ENCODE results near the gene GALNT9. TPM values are rescaled to one million over a fixed set of nuclear protein-coding genes. Genes with fewer than 3 reads are reported as not detected.
"Not testable (repeated sequence)": the region's sequence is repeated elsewhere in the genome, so short reads cannot be mapped to it uniquely, and the experiment has no call there.

GALNT9 gene
- polyA plus RNA-seq, 4 donors, result 8.7 to 11.7 (median 10.2) TPM

GRCh38 chr12:132316497-132317232 is 12.7 kb downstream of the GALNT9 start:
- no peak for DNase-seq (ENCODE audit: low read depth in 4 of 4, low spot score in 2 of 4)

- no peak for DNase-seq (ENCODE audit: low read depth in 4 of 4, low spot score in 2 of 4)
These were observed 13.4 kb downstream of the GALNT9 start for GRCh38 chr12:132315951-132316350.

DNA sequence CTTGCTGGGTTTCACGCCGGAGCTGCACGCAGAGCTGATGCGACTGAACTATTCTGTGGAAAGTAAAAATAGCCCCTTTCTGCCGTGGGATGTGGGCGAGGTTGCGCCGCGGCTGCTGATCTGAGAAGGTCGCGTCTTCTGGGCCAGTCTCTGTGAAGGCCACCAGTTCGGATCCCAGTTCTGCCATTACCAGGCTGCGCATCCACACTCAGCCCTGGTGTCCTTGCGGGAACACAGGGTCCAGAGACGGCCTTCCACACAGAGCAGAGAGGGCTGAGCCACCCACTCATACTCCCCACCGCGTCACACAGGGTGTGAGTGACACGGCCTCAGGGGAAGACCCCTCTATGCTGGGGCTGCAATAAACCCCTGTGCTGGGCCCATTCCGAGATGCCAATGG is 13.9 kb downstream of the GALNT9 start:
- DNase-seq (ENCODE audit: low read depth in 4 of 4, low spot score in 2 of 4), result no peak

DNA sequence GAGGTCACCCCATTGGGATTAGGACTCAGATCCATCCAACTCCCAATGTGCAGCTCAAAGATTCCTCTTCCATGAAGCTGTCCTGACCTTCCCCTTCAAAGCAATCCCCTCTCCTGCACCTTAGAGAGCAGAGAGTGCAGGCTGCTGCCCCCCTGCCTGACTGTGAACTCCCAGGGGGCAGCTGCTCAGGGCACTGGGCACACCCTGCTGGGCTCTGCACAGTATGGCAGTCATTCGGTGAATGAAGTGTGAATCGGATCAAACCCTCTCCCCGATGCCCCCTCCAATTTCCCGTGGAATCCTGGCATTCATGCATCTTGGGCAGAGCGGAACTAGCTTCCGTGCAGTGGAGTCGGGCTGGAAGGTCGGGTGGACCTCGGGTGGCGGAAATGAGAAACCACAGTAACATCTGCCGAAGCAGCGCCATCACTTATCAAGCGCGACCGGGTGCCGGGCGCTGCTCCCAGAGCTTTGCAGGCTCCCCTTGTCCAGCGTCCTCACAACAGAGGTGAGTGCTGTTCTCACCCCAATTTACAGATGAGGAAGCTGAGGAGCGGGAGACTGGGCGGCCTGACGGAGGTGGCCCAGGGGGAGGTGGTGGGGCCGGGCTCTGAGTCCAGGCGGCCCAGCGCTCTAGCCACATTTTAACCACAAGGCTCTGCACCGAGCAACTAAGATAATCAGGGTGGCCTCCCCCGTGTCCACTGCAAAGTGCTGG is 14.7 kb downstream of the GALNT9 start:
- DNase-seq (ENCODE audit: low read depth in 4 of 4, low spot score in 2 of 4), result no peak

GRCh38 chr12:132314035-132314434 is 15.4 kb downstream of the GALNT9 start:
- DNase-seq (ENCODE audit: low read depth in 4 of 4, low spot score in 2 of 4), result no peak

DNA sequence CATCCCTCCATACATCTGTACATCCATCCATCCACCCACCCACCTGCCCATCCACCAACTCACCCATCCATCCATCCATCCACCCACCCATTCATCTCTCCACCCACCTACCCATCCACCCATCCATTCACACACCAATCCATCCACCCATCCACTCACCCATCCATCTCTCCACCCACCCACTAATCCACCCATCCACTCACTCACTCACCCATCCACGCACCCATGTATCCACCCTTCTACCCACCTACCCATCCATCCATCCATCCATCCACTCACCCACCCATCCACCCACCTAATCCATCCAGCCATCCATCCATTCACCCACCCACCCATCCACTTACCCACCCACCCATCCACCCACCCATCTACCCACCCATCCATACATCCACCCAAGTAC is 16.2 kb downstream of the GALNT9 start:
- DNase-seq (ENCODE audit: low read depth in 4 of 4, low spot score in 2 of 4), result no peak

- no peak for DNase-seq (ENCODE audit: low read depth in 4 of 4, low spot score in 2 of 4)
These were observed 16.9 kb downstream of the GALNT9 start for GRCh38 chr12:132312516-132312915.

- no peak for DNase-seq (ENCODE audit: low read depth in 4 of 4, low spot score in 2 of 4)
These were observed 18.0 kb downstream of the GALNT9 start for GRCh38 chr12:132311201-132311915.

- no peak for DNase-seq (ENCODE audit: low read depth in 4 of 4, low spot score in 2 of 4)
These were observed 19.0 kb downstream of the GALNT9 start for GRCh38 chr12:132310181-132311040.

DNA sequence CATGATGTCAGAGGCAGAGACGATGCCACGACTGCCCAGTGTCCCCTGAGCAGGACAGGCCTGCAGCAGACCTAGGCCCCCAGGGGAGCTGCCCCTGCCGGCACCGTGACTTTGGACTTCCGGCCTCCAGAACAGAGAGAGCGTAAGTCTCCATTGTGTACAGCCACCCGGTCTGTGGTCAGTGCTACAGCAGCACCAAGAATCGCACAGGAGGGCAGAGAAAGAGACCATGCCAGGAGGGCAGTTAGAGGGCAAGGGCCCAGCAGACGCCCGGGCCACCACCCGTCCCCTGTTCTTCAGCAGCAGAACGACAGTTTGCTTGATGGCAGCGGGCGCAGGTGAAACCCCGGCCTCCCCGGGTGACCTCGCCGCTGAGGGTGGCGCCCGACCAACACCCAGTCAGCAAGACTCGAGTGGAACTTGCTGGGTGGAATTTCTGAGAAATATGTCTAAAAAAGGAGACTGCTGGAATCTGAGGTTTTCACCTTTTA is 19.7 kb downstream of the GALNT9 start:
- no peak for DNase-seq (ENCODE audit: low read depth in 4 of 4, low spot score in 2 of 4)

- no peak for DNase-seq (ENCODE audit: low read depth in 4 of 4, low spot score in 2 of 4)
These were observed 20.4 kb downstream of the GALNT9 start for GRCh38 chr12:132308853-132309595.

DNA sequence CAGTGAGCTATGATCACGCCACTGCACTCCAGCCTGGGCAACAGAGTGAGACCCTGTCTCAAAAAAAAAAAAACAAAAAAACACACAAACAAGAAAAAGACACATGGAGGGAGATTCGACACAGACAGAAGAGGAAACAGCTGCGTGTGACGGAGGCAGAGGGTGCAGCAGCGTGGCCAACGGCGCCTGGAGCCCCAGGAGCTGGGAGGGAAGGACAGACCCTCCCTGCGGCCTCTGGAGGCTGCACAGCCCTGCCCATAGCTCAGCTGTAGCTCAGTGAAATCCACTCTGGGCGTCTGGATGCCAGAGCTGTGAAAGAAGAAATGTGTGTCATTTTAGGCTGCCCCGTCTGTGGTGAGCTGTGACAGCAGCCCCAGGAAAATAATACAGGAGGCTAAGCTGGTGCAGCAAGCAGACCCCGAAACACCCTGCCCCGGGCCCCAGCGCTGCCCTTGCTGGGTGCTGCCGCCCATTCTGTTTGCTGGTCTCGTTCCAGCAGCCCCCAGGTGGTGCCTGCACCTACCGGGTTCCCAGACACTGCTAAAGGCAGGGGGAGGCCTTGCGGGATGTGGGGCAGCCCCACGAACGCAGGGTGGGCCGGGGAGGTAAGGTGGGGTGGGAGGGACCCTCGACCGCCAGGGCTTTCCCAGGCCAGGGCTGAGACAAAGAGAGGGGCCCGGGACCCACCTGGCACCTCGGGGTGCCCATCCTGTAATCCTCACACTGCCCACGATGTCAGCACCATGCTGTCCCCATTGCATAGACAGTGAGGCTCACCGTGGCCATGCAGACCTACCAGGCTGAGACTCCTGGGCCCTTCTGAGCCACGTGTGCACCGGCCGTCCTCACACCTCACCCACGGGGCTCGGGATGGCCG is 21.2 kb downstream of the GALNT9 start:
- no peak for DNase-seq (ENCODE audit: low read depth in 4 of 4, low spot score in 2 of 4)

- DNase-seq (ENCODE audit: low read depth in 4 of 4, low spot score in 2 of 4), result no peak
These were observed 22.6 kb downstream of the GALNT9 start for GRCh38 chr12:132306885-132307191.

DNA sequence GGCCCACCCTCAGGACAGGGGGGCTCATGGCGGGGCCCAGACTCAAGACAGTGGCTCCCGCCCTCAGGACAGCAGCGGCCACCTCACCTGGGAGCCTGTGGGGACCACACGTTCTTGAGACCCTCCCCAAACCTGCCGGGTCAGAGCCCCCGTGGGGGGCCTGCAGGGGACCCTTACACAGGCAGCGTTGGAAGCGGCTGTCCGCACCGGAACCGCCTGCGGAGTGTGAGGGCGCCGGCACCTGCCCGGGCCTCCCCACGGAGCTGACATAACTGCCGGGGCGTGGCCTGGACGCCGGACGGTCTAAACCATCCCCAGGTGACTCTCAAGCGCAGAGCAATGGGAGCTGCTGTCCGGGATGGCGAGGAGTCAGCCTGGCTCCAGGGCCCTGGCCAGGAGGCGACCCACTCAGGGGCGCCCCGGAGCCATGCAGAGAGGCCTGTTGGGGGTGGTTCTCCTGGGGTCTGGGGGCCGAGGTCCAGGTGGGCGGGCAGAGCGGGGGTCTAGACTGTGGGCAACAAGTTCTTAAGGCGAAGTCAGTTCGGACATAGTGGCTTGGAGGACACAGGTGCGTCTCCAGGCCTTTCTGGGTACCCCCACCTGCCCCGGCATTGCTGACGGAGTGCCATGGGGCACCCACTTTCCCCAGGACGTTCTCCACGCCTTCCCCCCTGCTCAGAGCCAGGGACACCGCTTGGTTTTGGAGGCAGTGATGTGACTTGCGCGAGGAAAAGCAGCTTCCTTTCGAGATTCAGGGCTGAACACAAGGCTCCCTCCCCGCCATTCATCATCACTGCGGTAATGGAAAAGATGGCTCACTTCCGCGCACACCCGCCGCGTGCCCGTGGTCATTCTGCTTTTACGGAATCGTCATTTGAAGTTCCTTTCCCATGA is 23.2 kb downstream of the GALNT9 start:
- no peak for DNase-seq (ENCODE audit: low read depth in 4 of 4, low spot score in 2 of 4)

- DNase-seq (ENCODE audit: low read depth in 4 of 4, low spot score in 2 of 4), result no peak
These were observed 23.8 kb downstream of the GALNT9 start for GRCh38 chr12:132305560-132305966.

GRCh38 chr12:132304866-132305265 is 24.5 kb downstream of the GALNT9 start:
- DNase-seq (ENCODE audit: low read depth in 4 of 4, low spot score in 2 of 4), result not testable (repeated sequence)

- DNase-seq (ENCODE audit: low read depth in 4 of 4, low spot score in 2 of 4), result not testable (repeated sequence)
These were observed 25.5 kb downstream of the GALNT9 start for GRCh38 chr12:132303853-132304373.
